ENCODE results near the gene FCMR. TPM values are rescaled to one million over a fixed set of nuclear protein-coding genes. Genes with fewer than 3 reads are reported as not detected.

FCMR gene
- total and polyA plus RNA-seq, 10 donors, result 136 to 269 (median 235) TPM

DNA sequence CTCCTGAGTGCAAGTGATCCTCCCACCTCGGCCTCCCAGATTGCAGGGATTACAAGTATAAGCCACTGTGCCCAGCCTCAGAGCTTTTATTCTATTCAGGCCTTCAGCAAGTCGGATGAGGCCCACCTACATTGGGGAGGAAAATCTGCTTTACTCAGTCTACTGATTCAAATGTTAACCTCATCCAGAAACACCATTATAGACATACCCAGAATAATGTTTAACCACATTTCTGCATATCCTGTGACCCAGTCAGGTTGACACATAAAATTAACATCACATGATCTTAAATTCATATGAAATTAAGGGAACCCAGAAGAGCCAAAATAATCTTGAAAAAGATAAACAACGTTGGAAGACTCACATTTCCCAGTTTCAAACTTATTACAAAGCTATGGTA lies 41.4 kb downstream of the FCMR start:
- H3K4me3 ChIP-seq, result no peak overlapping the region
- 65 to 84% (median 74%) methylated on average over 3 of the region's 3 CpGs for WGBS, 5 donors
- DNase-seq, result no peak

DNA sequence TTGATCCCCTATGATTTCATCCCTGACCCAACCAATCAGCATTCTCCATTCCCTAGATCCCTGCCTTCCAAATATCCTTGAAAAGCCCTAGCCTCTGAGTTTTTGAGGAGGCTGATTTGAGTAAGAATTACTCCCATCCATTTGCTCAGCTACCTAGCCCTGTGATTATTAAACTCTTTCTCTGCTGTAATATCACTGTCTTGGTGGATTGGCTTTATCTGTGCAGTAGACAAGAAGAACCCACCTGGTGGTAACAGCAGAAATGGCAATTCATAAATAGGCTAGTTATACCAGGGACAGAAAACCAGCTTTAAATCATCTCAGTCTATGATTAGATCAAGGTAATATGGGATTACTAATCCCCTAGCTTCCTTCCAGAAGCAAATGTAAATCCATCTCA lies 43.3 kb downstream of the FCMR start:
- DNase-seq, result no peak
- Histone ChIP-seq H3K4me3 (no peak overlapping the region), H3K27ac (no peak overlapping the region), H3K9me3 (peaks cover 3 to 39% (median 34%) of the 10 kb centered on the region in 8 donors), H3K27me3 (replicated peaks in 1 of 7) (no peaks in the 10 kb centered on the region), H3K4me1 (no peaks in the 10 kb centered on the region), H3K36me3 (no peaks in the 10 kb centered on the region)
- intact Hi-C loops (cut with DNase I; ENCODE audit: low total_unique reads), result no loop called here
- TF ChIP-seq, protein P1, sequence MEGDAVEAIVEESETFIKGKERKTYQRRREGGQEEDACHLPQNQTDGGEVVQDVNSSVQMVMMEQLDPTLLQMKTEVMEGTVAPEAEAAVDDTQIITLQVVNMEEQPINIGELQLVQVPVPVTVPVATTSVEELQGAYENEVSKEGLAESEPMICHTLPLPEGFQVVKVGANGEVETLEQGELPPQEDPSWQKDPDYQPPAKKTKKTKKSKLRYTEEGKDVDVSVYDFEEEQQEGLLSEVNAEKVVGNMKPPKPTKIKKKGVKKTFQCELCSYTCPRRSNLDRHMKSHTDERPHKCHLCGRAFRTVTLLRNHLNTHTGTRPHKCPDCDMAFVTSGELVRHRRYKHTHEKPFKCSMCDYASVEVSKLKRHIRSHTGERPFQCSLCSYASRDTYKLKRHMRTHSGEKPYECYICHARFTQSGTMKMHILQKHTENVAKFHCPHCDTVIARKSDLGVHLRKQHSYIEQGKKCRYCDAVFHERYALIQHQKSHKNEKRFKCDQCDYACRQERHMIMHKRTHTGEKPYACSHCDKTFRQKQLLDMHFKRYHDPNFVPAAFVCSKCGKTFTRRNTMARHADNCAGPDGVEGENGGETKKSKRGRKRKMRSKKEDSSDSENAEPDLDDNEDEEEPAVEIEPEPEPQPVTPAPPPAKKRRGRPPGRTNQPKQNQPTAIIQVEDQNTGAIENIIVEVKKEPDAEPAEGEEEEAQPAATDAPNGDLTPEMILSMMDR (IDR thresholded peaks at IDR 0.05 in 8 of 11, conservative IDR thresholded peaks at IDR 0.05 in 3 of 11), result no peak
- TF ChIP-seq POLR2A (IDR thresholded peaks at IDR 0.05) (no peak), POLR2AphosphoS5 (IDR thresholded peaks at IDR 0.05) (no peak)

More for the DNA sequence above, 41.4 kb downstream of the FCMR start:
- peaks cover 3 to 39% (median 33%) of the 10 kb centered on the region in 8 donors for H3K9me3 ChIP-seq
- no peaks in the 10 kb centered on the region for H3K4me1 ChIP-seq
- no peak overlapping the region for H3K27ac ChIP-seq
- H3K36me3 ChIP-seq, result no peaks in the 10 kb centered on the region
- TF ChIP-seq, protein P1 (IDR thresholded peaks at IDR 0.05 in 8 of 11, conservative IDR thresholded peaks at IDR 0.05 in 3 of 11), result no peak
- TF ChIP-seq POLR2AphosphoS5 (IDR thresholded peaks at IDR 0.05) (no peak), POLR2A (IDR thresholded peaks at IDR 0.05) (no peak)
- H3K27me3 ChIP-seq (replicated peaks in 1 of 7), result no peaks in the 10 kb centered on the region
- intact Hi-C loops (cut with DNase I; ENCODE audit: low total_unique reads), result no loop called here

DNA sequence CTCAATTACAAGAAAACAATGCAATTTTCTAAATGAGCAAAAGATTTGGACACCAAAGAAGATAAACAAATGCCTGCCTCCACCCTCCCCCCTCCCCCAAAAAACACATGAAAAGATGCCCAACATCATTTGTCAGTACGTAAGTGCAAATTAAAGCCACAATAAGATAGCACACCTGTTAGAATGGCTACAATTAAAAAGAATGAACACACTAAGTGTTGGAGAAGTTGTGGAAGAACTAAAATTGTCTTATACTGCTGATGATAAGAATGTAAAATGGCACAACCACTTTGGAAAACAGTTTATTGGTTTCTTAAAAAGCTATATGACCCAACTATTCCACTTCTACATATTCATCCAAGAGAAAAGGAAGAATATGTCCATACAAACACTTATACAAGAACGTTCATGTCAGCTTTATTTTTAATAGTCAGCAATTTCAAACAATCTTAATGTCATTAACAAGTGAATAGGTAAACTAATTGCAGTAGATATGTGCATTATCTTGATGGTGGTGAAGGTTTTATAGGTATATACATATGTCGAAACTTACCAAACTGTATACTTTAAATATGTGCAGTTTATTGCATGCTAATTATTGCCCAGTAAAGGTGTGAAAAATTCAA lies 45.9 kb downstream of the FCMR start:
- intact Hi-C loops (cut with DNase I; ENCODE audit: low total_unique reads), result no loop called here
- H3K4me1 ChIP-seq, result no peaks in the 10 kb centered on the region

DNA sequence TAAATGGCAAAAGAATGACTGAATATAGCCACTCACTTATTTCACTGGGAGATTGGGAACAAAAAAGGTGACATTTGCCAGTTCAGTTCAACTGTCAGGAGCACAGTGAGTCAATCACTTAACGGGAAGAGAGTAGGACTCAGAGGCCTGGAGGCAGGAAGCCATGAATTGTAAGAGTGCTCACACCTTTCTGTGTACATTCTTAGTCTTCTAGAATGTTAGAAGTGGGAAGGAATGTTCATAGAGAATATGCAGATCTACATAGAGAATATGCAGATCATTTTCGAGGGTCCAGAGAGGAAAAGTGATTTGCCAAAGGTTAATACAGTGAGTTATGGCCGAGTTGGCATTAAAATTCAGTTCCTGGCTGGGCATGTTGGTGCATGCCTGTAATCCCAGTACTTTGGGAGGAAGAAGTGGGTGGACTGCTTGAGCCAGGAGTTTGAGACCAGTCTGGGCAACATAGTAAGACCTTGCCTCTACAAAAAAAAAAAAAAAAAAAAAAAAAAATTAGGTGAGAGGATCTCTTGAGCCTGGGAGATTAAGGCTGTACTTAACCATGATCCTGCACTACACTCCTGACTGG lies 48.0 kb downstream of the FCMR start:
- DNase-seq, result no peak

More for the DNA sequence above, 45.9 kb downstream of the FCMR start:
- WGBS, 5 donors, result 82 to 91% (median 85%) methylated on average over 3 of the region's 3 CpGs
- Histone ChIP-seq H3K9me3 (peaks cover 3 to 45% (median 34%) of the 10 kb centered on the region in 8 donors), H3K27ac (no peak overlapping the region), H3K36me3 (no peaks in the 10 kb centered on the region), H3K4me3 (no peak overlapping the region), H3K27me3 (replicated peaks in 1 of 7) (no peaks in the 10 kb centered on the region)
- TF ChIP-seq, protein P1 (IDR thresholded peaks at IDR 0.05 in 8 of 11, conservative IDR thresholded peaks at IDR 0.05 in 3 of 11), result no peak
- TF ChIP-seq POLR2AphosphoS5 (IDR thresholded peaks at IDR 0.05) (no peak), POLR2A (IDR thresholded peaks at IDR 0.05) (no peak)
- DNase-seq, result no peak

More for the DNA sequence above, 48.0 kb downstream of the FCMR start:
- intact Hi-C loops (cut with DNase I; ENCODE audit: low total_unique reads), result no loop called here
- no peak overlapping the region for H3K4me3 ChIP-seq
- H3K27ac ChIP-seq, result no peak overlapping the region
- TF ChIP-seq POLR2A (IDR thresholded peaks at IDR 0.05) (no peak), POLR2AphosphoS5 (IDR thresholded peaks at IDR 0.05) (no peak)
- TF ChIP-seq, protein P1 (IDR thresholded peaks at IDR 0.05 in 8 of 11, conservative IDR thresholded peaks at IDR 0.05 in 3 of 11), result no peak
- peaks cover 3 to 39% (median 25%) of the 10 kb centered on the region in 8 donors for H3K9me3 ChIP-seq
- no peaks in the 10 kb centered on the region for H3K4me1 ChIP-seq
- H3K36me3 ChIP-seq, result no peaks in the 10 kb centered on the region
- 75 to 90% (median 85%) methylated on average over 3 of the region's 3 CpGs for WGBS, 5 donors
- no peaks in the 10 kb centered on the region for H3K27me3 ChIP-seq (replicated peaks in 1 of 7)
